Measurements from ENCODE around the gene IGFLR1. TPM values are rescaled to one million over a fixed set of nuclear protein-coding genes. Genes with fewer than 3 reads are reported as not detected.

Gene IGFLR1
- total and polyA plus RNA-seq, 2 donors (not counting 3 experiments of a cell fraction or from before 2014, with no cell fraction given): 2.6 to 7.6 TPM

GRCh38 chr19:35714601-35715354 lies 27.5 kb downstream of the IGFLR1 start:
- Histone ChIP-seq H2AFZ (ENCODE audit: low read depth, low read length) (no peak overlapping the region), H3K36me3 (ENCODE audit: control insufficient read depth in 2 of 2, extremely low read depth in 1 of 2, insufficient read depth in 2 of 2, low read length in 2 of 2) (peaks cover 0 to 2% of the 10 kb centered on the region in 2 experiments), H4K20me1 (replicated peaks; ENCODE audit: control insufficient read depth, extremely low read depth, insufficient read depth, low read length) (no peaks in the 10 kb centered on the region), H3K4me2 (ENCODE audit: insufficient read depth, low read length) (no peak overlapping the region), H3K4me3 (replicated peaks in 1 of 3; ENCODE audit: insufficient read depth in 1 of 3, low read depth in 1 of 3, low read length in 3 of 3) (no peak overlapping the region), H3K27ac (ENCODE audit: insufficient read depth, low read depth, low read length) (no peak overlapping the region), H3K4me1 (ENCODE audit: control insufficient read depth, extremely low read depth, insufficient read depth, low read length) (peaks cover 17% of the 10 kb centered on the region), H3K79me2 (ENCODE audit: control insufficient read depth, insufficient read depth, low read length) (peaks cover 17% of the 10 kb centered on the region), H3K9ac (replicated peaks; ENCODE audit: extremely low read depth, insufficient read depth, low read length) (no peak overlapping the region), H3K9me3 (replicated peaks; ENCODE audit: control insufficient read depth, insufficient read depth, low read length) (no peaks in the 10 kb centered on the region), H3K9me1 (replicated peaks; ENCODE audit: control insufficient read depth, extremely low read depth, insufficient read depth, low read length) (no peaks in the 10 kb centered on the region), H3K27me3 (ENCODE audit: control insufficient read depth in 2 of 2, insufficient read depth in 2 of 2, low read length in 2 of 2) (no peaks in the 10 kb centered on the region)
- dilution Hi-C loops (cut with MboI; ENCODE audit: extremely low pct_ligation_motif_present, low sequenced_read_pairs): no loop called here
- ChIA-PET POLR2A (no interaction called here), CTCF (interaction anchor here (2.2 kb wide), 1 partner anchor 20 kb away, joined by 11 read pairs; no protein-coding TSS in a partner anchor)
- intact Hi-C loops (cut with micrococcal nuclease): no loop called here
- no peak for TF ChIP-seq POLR2A (IDR thresholded peaks at IDR 0.05; ENCODE audit: low read depth, low read length)
- no peak for TF ChIP-seq MAX (IDR thresholded peaks at IDR 0.05; ENCODE audit: insufficient read depth, insufficient read length)
- TF ChIP-seq FOS (IDR thresholded peaks at IDR 0.05; ENCODE audit: borderline replicate concordance, insufficient read depth, low read length): no peak
- no peak for TF ChIP-seq CTCF (IDR thresholded peaks at IDR 0.05; ENCODE audit: extremely low read depth in 1 of 2, insufficient read depth in 1 of 2, low read depth in 1 of 2, low read length in 2 of 2)
- TF ChIP-seq JUN (IDR thresholded peaks at IDR 0.05; ENCODE audit: borderline replicate concordance, insufficient read depth, insufficient read length, low read depth): no peak
- BruUV-seq (replicated peaks): no TSS peak
- DNase-seq (ENCODE audit: low read depth, low spot score) (no peak), FAIRE-seq (no peak)
